ENCODE results near the gene SPATA31D3.
"Not testable (repeated sequence)": the region's sequence is repeated elsewhere in the genome, so short reads cannot be mapped to it uniquely, and the experiment has no call there.

The SPATA31D3 gene

GRCh38 chr9:81943393-81943792 is at the start of gene SPATA31D3:
Gene SPATA31D3, plus strand, starts transcription at chr9:81943500. Its CDS starts 86 bp downstream, at chr9:81943586.
- not testable (repeated sequence) for DNase-seq (ENCODE audit: low read depth)

- DNase-seq (ENCODE audit: low read depth): no peak
Measured at GRCh38 chr9:81893929-81894328, 49.4 kb upstream of the SPATA31D3 start.

- DNase-seq (ENCODE audit: low read depth): no peak
Measured at GRCh38 chr9:81894891-81895290, 48.4 kb upstream of the SPATA31D3 start.

GRCh38 chr9:81896070-81896469 is 47.2 kb upstream of the SPATA31D3 start:
- no peak for DNase-seq (ENCODE audit: low read depth)

DNA sequence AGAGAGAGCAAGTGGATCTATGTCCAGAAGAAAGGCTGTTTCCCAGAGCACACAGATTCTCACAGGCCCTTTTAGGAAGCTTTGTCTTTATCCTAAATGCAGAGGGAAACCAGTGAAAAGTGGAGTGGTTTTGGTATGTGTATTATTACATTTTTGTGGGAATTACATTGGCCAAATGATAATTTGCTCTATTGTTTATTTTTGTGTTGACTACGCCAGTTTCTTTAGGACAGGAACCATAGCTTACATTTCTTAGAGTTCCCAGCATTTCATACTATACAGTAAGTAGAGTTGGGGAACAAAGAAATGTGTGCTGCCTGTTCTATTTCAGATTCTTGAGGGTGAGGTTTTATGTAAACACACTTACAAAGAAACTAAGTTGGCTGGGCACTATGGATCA is 44.4 kb upstream of the SPATA31D3 start:
- DNase-seq (ENCODE audit: low read depth): no peak

- no peak for DNase-seq (ENCODE audit: low read depth)
Measured at GRCh38 chr9:81902196-81902595, 41.1 kb upstream of the SPATA31D3 start.

GRCh38 chr9:81902626-81903025 is 40.7 kb upstream of the SPATA31D3 start:
- no peak for DNase-seq (ENCODE audit: low read depth)

DNA sequence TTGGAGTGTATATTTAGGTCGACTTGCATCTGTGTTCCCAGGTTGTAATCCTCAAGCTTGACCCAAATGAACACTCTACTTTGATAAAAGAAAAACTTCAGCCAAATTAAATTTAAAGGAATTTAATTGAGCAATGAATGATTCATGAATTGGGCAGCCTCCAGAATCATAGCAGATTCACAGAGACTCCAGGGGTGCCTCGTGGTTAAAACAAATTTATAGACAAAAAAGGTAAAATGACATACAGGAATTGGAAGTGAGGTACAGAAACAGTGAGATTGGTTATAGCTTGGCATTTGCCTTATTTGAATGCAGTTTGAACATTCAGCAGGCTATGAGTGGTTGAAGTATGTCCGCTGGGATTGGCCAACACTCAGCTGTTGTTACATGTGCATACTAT is 36.6 kb upstream of the SPATA31D3 start:
- no peak for DNase-seq (ENCODE audit: low read depth)

DNA sequence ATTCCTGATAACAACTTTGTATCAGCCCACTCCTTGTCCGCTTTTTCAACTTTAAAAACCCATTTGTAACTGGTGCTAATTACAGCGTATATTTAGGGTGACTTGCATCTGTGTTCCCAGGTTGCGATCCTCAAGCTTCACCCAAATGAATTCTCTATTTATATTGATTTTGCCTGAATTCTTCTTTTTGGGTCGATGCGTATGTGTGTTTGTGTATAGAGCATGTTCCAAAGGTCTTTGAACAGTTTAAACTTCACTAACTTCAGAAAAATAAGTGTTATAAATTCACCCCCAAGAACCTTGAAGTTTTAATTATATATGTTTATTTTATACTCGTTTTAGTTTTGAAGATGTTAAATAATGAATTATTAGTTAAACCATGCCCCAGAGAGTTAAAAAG is 31.2 kb upstream of the SPATA31D3 start:
- DNase-seq (ENCODE audit: low read depth): no peak

DNA sequence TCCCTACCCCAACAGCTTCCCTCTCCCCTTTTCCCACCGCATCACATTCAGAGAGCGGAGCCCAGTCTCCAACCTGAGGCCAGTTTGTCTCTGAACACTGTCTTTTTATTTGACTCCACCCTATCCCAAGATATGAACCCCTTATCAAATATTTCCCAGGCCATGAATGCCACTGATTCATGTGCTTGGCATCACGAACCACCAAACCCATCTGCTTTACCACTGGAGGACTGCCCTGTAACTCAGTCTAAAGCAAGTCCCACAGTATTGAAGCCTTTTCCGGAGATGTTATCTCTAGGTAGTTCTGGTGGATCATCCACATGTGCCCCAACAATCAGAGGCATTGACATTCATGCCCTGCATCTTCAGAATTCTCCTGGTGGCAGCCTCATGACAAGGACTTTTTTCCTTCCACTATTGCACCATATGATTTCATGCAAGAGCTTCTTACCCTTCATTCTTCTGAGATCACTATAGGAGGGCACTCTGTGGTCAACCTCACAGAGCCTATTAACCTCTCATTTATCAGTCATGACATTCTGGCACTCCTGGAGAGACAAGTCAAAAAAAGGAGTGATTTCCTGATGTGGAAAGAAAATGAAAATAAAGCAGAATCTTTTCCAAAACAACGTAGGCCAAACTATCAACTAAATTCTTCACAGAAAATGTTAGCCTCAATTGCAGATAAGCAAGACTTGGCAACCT is 27.3 kb upstream of the SPATA31D3 start:
- no peak for DNase-seq (ENCODE audit: low read depth)

- DNase-seq (ENCODE audit: low read depth): not testable (repeated sequence)
Measured at GRCh38 chr9:81918507-81918906, 24.8 kb upstream of the SPATA31D3 start.

GRCh38 chr9:81928305-81928704 is 15.0 kb upstream of the SPATA31D3 start, which contains the start of gene SPATA31D4:
Gene SPATA31D4, plus strand, starts transcription at chr9:81928428. Its CDS starts 86 bp downstream, at chr9:81928514.
- DNase-seq (ENCODE audit: low read depth): not testable (repeated sequence)

DNA sequence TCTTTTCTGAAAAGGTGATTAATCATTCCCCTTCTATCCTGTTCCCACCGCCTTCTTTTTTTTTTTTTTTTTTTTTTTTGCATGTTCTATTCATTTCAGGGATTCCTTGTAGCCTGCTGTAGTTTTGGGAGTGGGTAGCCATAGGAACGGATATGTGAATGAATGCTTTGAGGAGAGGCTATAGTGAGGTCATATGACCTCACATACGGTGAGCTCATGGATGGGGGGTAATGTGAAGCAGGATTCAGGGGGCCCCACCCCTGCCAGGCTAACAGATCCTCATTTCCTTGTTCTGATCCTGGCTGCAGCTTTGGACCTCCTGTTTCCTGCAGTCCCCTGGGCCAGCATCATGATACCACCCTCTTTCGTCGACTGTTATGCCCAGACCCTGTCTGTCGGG is 13.2 kb upstream of the SPATA31D3 start:
- not testable (repeated sequence) for DNase-seq (ENCODE audit: low read depth)

GRCh38 chr9:81933547-81933946 is 9.8 kb upstream of the SPATA31D3 start:
- not testable (repeated sequence) for DNase-seq (ENCODE audit: low read depth)

DNA sequence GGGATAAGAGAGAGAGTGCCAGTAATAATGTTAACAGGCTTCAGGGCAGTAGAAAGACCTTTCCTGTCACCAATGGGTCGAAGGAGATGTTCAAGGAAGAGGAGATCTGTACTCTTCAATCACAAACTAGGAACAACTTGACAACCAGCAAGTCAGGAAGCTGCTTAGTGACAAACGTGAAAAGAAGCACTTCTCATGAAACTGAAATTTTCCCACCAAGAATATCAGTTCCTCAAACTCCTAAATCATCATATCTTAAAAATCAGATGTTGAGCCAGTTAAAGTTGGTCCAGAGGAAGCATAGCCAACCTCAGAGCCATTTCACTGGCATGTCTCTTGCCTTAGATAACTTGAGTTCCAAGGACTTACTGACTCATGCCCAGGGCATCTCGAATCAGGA is 5.3 kb downstream of the SPATA31D3 start:
- DNase-seq (ENCODE audit: low read depth): not testable (repeated sequence)

GRCh38 chr9:81953096-81953495 is 9.8 kb downstream of the SPATA31D3 start:
- no peak for DNase-seq (ENCODE audit: low read depth)

- no peak for DNase-seq (ENCODE audit: low read depth)
Measured at GRCh38 chr9:81955625-81956024, 12.3 kb downstream of the SPATA31D3 start.

DNA sequence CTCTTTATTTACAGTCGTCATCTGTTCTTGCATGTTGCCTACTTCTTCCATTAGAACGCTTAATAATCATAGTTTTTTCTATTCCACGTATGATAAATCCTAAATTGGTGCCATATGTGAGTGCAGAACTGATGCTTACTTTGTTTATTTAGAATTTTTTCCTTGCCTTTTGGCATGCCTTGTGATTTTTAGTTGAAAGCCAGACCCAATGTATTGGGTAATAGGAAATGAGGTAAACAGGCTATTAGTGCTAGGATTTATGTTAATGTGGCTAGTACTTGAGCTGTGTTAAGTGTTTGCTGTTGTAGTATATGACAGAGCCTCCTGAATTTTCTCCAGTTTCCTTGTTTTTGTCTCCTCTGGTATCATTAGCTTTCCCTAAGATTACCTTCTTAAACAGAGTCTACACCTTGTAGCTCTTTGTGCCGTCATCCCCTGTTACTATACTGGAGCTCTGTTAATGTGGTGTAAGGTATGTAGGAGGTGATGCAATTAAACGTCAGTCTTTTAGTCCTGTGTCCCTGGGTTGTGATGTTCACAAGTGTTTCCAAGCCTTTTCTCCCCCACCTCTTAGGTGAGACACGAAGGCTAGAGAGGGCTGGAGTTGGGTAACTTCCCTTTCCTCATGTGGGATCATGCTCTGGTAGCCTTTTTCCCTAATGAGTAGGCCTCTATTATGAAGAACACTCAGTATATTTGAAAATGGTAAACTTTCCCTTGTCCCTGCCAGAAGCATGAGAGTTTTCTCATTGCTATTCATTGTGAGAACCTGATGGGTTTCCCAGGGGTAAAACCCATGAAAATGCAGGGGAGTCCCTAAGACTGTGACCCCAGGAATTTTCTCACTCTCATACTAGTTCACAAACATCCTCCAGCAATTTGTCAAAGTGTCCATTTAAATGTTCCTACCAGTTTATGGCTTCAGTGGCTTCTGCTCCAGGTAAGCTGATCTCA is 21.2 kb downstream of the SPATA31D3 start:
- DNase-seq (ENCODE audit: low read depth): no peak

- no peak for DNase-seq (ENCODE audit: low read depth)
Measured at GRCh38 chr9:81968026-81968425, 24.7 kb downstream of the SPATA31D3 start.

- no peak for DNase-seq (ENCODE audit: low read depth)
Measured at GRCh38 chr9:81969971-81970370, 26.7 kb downstream of the SPATA31D3 start.

DNA sequence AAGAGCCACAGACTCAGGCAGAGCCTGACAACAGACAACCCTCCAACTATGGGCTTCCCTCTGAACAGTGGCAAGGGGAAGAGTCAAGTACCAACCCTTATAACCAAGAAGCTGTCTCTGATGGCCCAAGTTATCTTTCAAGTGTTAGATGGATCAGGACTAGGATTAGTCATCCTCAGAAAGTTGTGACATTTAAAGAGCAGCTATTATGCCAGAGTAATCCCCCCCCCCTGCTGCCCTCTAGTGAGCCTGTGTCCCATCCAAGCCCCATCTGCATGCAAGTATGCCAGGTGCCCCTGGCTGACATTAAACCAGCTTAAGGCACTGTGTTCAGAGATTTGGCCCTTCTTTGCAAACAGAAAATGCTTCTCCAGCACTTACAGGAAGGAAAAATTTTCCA is 28.4 kb downstream of the SPATA31D3 start:
- no peak for DNase-seq (ENCODE audit: low read depth)

DNA sequence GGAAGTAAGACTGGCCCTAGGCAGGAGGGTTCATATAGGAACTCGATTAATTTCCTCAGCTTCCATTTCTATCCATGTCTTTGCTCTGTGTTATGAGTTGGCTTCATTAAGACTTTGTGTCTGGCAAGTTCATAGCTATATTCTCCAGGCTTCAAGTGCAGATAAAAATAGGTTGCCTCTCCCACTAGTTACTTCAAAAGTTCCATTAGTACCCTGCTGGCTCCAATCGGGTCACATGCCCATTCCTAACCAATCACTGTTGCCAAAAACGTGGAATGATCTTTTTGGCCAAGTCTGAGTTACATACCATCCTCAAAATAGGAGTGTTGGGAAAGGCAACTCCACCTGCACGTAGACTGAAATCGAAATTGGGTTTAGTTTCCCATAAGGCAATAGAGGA is 31.5 kb downstream of the SPATA31D3 start:
- no peak for DNase-seq (ENCODE audit: low read depth)

GRCh38 chr9:81976351-81976750 is 33.1 kb downstream of the SPATA31D3 start:
- DNase-seq (ENCODE audit: low read depth): no peak
